GM21737 (cell line): ENCODE results near the gene OPCML.
A peak's percentile ranks its signal among the peaks of the same experiment; 100 is the strongest.
"Not testable (repeated sequence)": the region's sequence is repeated elsewhere in the genome, so short reads cannot be mapped to it uniquely, and the experiment has no call there.

ENCODE experiments used
- ATAC-seq: cut with Tn5 transposase; IDR thresholded peaks from one replicate; pipeline ENCODE4 v1.9.1; 2021; ENCODE audit warnings: mild to moderate bottlenecking, moderate library complexity; ENCODE audit not compliant: unreplicated experiment

OPCML gene

GRCh38 chr11:132430429-132431062 is 1101.8 kb downstream of the OPCML start:
- ATAC-seq, result no peak

GRCh38 chr11:132429685-132430084 is 1102.6 kb downstream of the OPCML start:
- no peak for ATAC-seq

GRCh38 chr11:132427611-132428010 is 1104.7 kb downstream of the OPCML start:
- no peak for ATAC-seq

GRCh38 chr11:132424433-132424832 is 1107.9 kb downstream of the OPCML start:
- no peak for ATAC-seq

- ATAC-seq, result no peak
Measured at GRCh38 chr11:132423266-132423665, 1109.0 kb downstream of the OPCML start.

- ATAC-seq, result no peak
Measured at GRCh38 chr11:132422722-132423121, 1109.6 kb downstream of the OPCML start.

GRCh38 chr11:132421555-132421954 is 1110.7 kb downstream of the OPCML start:
- ATAC-seq, result no peak

GRCh38 chr11:132414451-132414850 is 1117.8 kb downstream of the OPCML start:
- no peak for ATAC-seq

GRCh38 chr11:132410383-132410782 is 1121.9 kb downstream of the OPCML start:
- no peak for ATAC-seq

- ATAC-seq, result no peak
Measured at GRCh38 chr11:132409573-132410355, 1122.5 kb downstream of the OPCML start.

- ATAC-seq, result peak; percentile 67
Measured at GRCh38 chr11:132408877-132409276, 1123.4 kb downstream of the OPCML start.

- ATAC-seq, result no peak
Measured at GRCh38 chr11:132405728-132406127, 1126.6 kb downstream of the OPCML start.

- ATAC-seq, result peak; percentile 64
Measured at GRCh38 chr11:132402071-132402684, 1130.1 kb downstream of the OPCML start.

- ATAC-seq, result no peak
Measured at GRCh38 chr11:132396318-132396717, 1136.0 kb downstream of the OPCML start.

GRCh38 chr11:132395434-132395833 is 1136.9 kb downstream of the OPCML start:
- no peak for ATAC-seq

GRCh38 chr11:132379540-132379939 is 1152.8 kb downstream of the OPCML start:
- no peak for ATAC-seq

- no peak for ATAC-seq
Measured at GRCh38 chr11:132373405-132374143, 1158.7 kb downstream of the OPCML start.

GRCh38 chr11:132370114-132370513 is 1162.2 kb downstream of the OPCML start:
- ATAC-seq, result not testable (repeated sequence)

GRCh38 chr11:132367293-132367692 is 1165.0 kb downstream of the OPCML start:
- ATAC-seq, result no peak

GRCh38 chr11:132365650-132366049 is 1166.7 kb downstream of the OPCML start:
- ATAC-seq, result no peak
